Measurements from ENCODE around the gene THG1L.

THG1L gene

GRCh38 chr5:157732130-157732514 is 902 bp downstream of the THG1L start:
- H3K4me3 ChIP-seq (ENCODE audit: insufficient read length, low read depth): no peak overlapping the region
- no peak overlapping the region for H3K9ac ChIP-seq (ENCODE audit: insufficient read length, low read depth)
- no peaks in the 10 kb centered on the region for H3K27me3 ChIP-seq (ENCODE audit: insufficient read depth, insufficient read length)
- DNase-seq (ENCODE audit: low read depth, low spot score): no peak
- no peaks in the 10 kb centered on the region for H3K9me3 ChIP-seq (ENCODE audit: insufficient read depth, low read length)
- no peaks in the 10 kb centered on the region for H3K4me1 ChIP-seq (ENCODE audit: insufficient read depth, insufficient read length)
- TF ChIP-seq SUZ12 (IDR thresholded peaks at IDR 0.05; ENCODE audit: extremely low read depth, insufficient read depth, insufficient read length): no peak
- TF ChIP-seq ZNF274 (IDR thresholded peaks at IDR 0.05; ENCODE audit: low read depth, low read length): no peak
- no peak for TF ChIP-seq YY1 (IDR thresholded peaks at IDR 0.05; ENCODE audit: insufficient read depth, insufficient read length)
- peaks cover 35% of the 10 kb centered on the region for H3K36me3 ChIP-seq (ENCODE audit: insufficient read depth, insufficient read length, low read length)

GRCh38 chr5:157732596-157733262 is 1.5 kb downstream of the THG1L start:
- Histone ChIP-seq H3K9me3 (ENCODE audit: insufficient read depth, low read length) (no peaks in the 10 kb centered on the region), H3K9ac (ENCODE audit: insufficient read length, low read depth) (no peak overlapping the region), H3K36me3 (ENCODE audit: insufficient read depth, insufficient read length, low read length) (peaks cover 41% of the 10 kb centered on the region), H3K4me1 (ENCODE audit: insufficient read depth, insufficient read length) (no peaks in the 10 kb centered on the region), H3K27me3 (ENCODE audit: insufficient read depth, insufficient read length) (no peaks in the 10 kb centered on the region), H3K4me3 (ENCODE audit: insufficient read length, low read depth) (no peak overlapping the region)
- TF ChIP-seq ZNF274 (IDR thresholded peaks at IDR 0.05; ENCODE audit: low read depth, low read length) (no peak), YY1 (IDR thresholded peaks at IDR 0.05; ENCODE audit: insufficient read depth, insufficient read length) (no peak), SUZ12 (IDR thresholded peaks at IDR 0.05; ENCODE audit: extremely low read depth, insufficient read depth, insufficient read length) (no peak)
- DNase-seq (ENCODE audit: low read depth, low spot score): no peak

GRCh38 chr5:157734436-157734835 is 3.2 kb downstream of the THG1L start:
- Histone ChIP-seq H3K9me3 (ENCODE audit: insufficient read depth, low read length) (peaks cover 6% of the 10 kb centered on the region), H3K4me3 (ENCODE audit: insufficient read length, low read depth) (no peak overlapping the region), H3K4me1 (ENCODE audit: insufficient read depth, insufficient read length) (no peaks in the 10 kb centered on the region), H3K9ac (ENCODE audit: insufficient read length, low read depth) (no peak overlapping the region), H3K27me3 (ENCODE audit: insufficient read depth, insufficient read length) (no peaks in the 10 kb centered on the region), H3K36me3 (ENCODE audit: insufficient read depth, insufficient read length, low read length) (peaks cover 55% of the 10 kb centered on the region)
- DNase-seq (ENCODE audit: low read depth, low spot score): no peak
- no peak for TF ChIP-seq SUZ12 (IDR thresholded peaks at IDR 0.05; ENCODE audit: extremely low read depth, insufficient read depth, insufficient read length)
- no peak for TF ChIP-seq YY1 (IDR thresholded peaks at IDR 0.05; ENCODE audit: insufficient read depth, insufficient read length)
- TF ChIP-seq ZNF274 (IDR thresholded peaks at IDR 0.05; ENCODE audit: low read depth, low read length): no peak

GRCh38 chr5:157735991-157736390 is 4.8 kb downstream of the THG1L start:
- Histone ChIP-seq H3K4me3 (ENCODE audit: insufficient read length, low read depth) (no peak overlapping the region), H3K4me1 (ENCODE audit: insufficient read depth, insufficient read length) (no peaks in the 10 kb centered on the region), H3K36me3 (ENCODE audit: insufficient read depth, insufficient read length, low read length) (peaks cover 61% of the 10 kb centered on the region), H3K27me3 (ENCODE audit: insufficient read depth, insufficient read length) (no peaks in the 10 kb centered on the region), H3K9me3 (ENCODE audit: insufficient read depth, low read length) (peaks cover 6% of the 10 kb centered on the region), H3K9ac (ENCODE audit: insufficient read length, low read depth) (no peak overlapping the region)
- no peak for TF ChIP-seq SUZ12 (IDR thresholded peaks at IDR 0.05; ENCODE audit: extremely low read depth, insufficient read depth, insufficient read length)
- no peak for DNase-seq (ENCODE audit: low read depth, low spot score)

- DNase-seq (ENCODE audit: low read depth, low spot score): no peak
- peaks cover 8% of the 10 kb centered on the region for H3K27me3 ChIP-seq (ENCODE audit: insufficient read depth, insufficient read length)
- H3K36me3 ChIP-seq (ENCODE audit: insufficient read depth, insufficient read length, low read length): peaks cover 43% of the 10 kb centered on the region
- TF ChIP-seq SUZ12 (IDR thresholded peaks at IDR 0.05; ENCODE audit: extremely low read depth, insufficient read depth, insufficient read length) (no peak), ZNF274 (IDR thresholded peaks at IDR 0.05; ENCODE audit: low read depth, low read length) (no peak), YY1 (IDR thresholded peaks at IDR 0.05; ENCODE audit: insufficient read depth, insufficient read length) (no peak)
- peaks cover 6% of the 10 kb centered on the region for H3K9me3 ChIP-seq (ENCODE audit: insufficient read depth, low read length)
- H3K4me3 ChIP-seq (ENCODE audit: insufficient read length, low read depth): no peak overlapping the region
- no peaks in the 10 kb centered on the region for H3K4me1 ChIP-seq (ENCODE audit: insufficient read depth, insufficient read length)
- no peak overlapping the region for H3K9ac ChIP-seq (ENCODE audit: insufficient read length, low read depth)
These were observed 8.4 kb downstream of the THG1L start for GRCh38 chr5:157739388-157740228.

GRCh38 chr5:157740229-157740610 is 9.0 kb downstream of the THG1L start:
- no peaks in the 10 kb centered on the region for H3K4me1 ChIP-seq (ENCODE audit: insufficient read depth, insufficient read length)

GRCh38 chr5:157741131-157741530 is 9.9 kb downstream of the THG1L start:
- no peaks in the 10 kb centered on the region for H3K4me1 ChIP-seq (ENCODE audit: insufficient read depth, insufficient read length)
- H3K9ac ChIP-seq (ENCODE audit: insufficient read length, low read depth): no peak overlapping the region
- peaks cover 14% of the 10 kb centered on the region for H3K27me3 ChIP-seq (ENCODE audit: insufficient read depth, insufficient read length)
- TF ChIP-seq SUZ12 (IDR thresholded peaks at IDR 0.05; ENCODE audit: extremely low read depth, insufficient read depth, insufficient read length): no peak
- TF ChIP-seq YY1 (IDR thresholded peaks at IDR 0.05; ENCODE audit: insufficient read depth, insufficient read length): no peak
- TF ChIP-seq ZNF274 (IDR thresholded peaks at IDR 0.05; ENCODE audit: low read depth, low read length): no peak
- peaks cover 32% of the 10 kb centered on the region for H3K36me3 ChIP-seq (ENCODE audit: insufficient read depth, insufficient read length, low read length)
- DNase-seq (ENCODE audit: low read depth, low spot score): no peak
- H3K4me3 ChIP-seq (ENCODE audit: insufficient read length, low read depth): no peak overlapping the region
- H3K9me3 ChIP-seq (ENCODE audit: insufficient read depth, low read length): peaks cover 6% of the 10 kb centered on the region

More at GRCh38 chr5:157740229-157740610, 9.0 kb downstream of the THG1L start:
- H3K36me3 ChIP-seq (ENCODE audit: insufficient read depth, insufficient read length, low read length): peaks cover 40% of the 10 kb centered on the region
- H3K9ac ChIP-seq (ENCODE audit: insufficient read length, low read depth): no peak overlapping the region
- H3K27me3 ChIP-seq (ENCODE audit: insufficient read depth, insufficient read length): peaks cover 14% of the 10 kb centered on the region
- H3K9me3 ChIP-seq (ENCODE audit: insufficient read depth, low read length): peaks cover 6% of the 10 kb centered on the region
- H3K4me3 ChIP-seq (ENCODE audit: insufficient read length, low read depth): no peak overlapping the region
- DNase-seq (ENCODE audit: low read depth, low spot score): no peak
- TF ChIP-seq SUZ12 (IDR thresholded peaks at IDR 0.05; ENCODE audit: extremely low read depth, insufficient read depth, insufficient read length): no peak
- no peak for TF ChIP-seq ZNF274 (IDR thresholded peaks at IDR 0.05; ENCODE audit: low read depth, low read length)
- TF ChIP-seq YY1 (IDR thresholded peaks at IDR 0.05; ENCODE audit: insufficient read depth, insufficient read length): no peak

All from NT2/D1 (cell line).